Osteocyte (in vitro differentiated cells): ENCODE measurements around the gene SMTN. TPM values are rescaled to one million over a fixed set of nuclear protein-coding genes. Genes with fewer than 3 reads are reported as not detected.

Source experiments
- DNase-seq: peaks from one replicate; pipeline ENCODE4 v3.0.0; 2021; ENCODE audit warnings: mixed read lengths; ENCODE audit not compliant: unreplicated experiment; ENCODE audit errors: extremely low spot score
- H3K27ac Mint-ChIP-seq: one replicate; pipeline ENCODE4 v1.8.0; 2021; ENCODE audit warnings: mild to moderate bottlenecking, mixed read lengths; ENCODE audit not compliant: unreplicated experiment
- H3K27me3 Mint-ChIP-seq: one replicate; pipeline ENCODE4 v1.8.0; 2021; ENCODE audit warnings: mixed read lengths; ENCODE audit not compliant: unreplicated experiment
- H3K36me3 Mint-ChIP-seq: one replicate; pipeline ENCODE4 v1.8.0; 2021; ENCODE audit warnings: mixed read lengths; ENCODE audit not compliant: unreplicated experiment
- H3K4me1 Mint-ChIP-seq: one replicate; pipeline ENCODE4 v1.8.0; 2021; ENCODE audit warnings: mixed read lengths; ENCODE audit not compliant: unreplicated experiment
- H3K4me3 Mint-ChIP-seq: one replicate; pipeline ENCODE4 v1.8.0; 2021; ENCODE audit warnings: mild to moderate bottlenecking, moderate library complexity, mixed read lengths; ENCODE audit not compliant: unreplicated experiment
- H3K9me3 Mint-ChIP-seq: one replicate; pipeline ENCODE4 v1.8.0; 2021; ENCODE audit warnings: mixed read lengths; ENCODE audit not compliant: unreplicated experiment
- CTCF ChIP-seq: fragments of 200-600 bp; sonication (generic); IDR thresholded peaks from 2 replicates; pipeline ENCODE4 v1.5.0; 2021; ENCODE audit warnings: antibody characterized with exemption, mild to moderate bottlenecking, moderate library complexity
- total RNA-seq: library from RNA; stranded (reverse); gene quantifications from 2 replicates; pipeline ENCODE4 v1.2.1, GENCODE V29; 2021

The SMTN gene
- total RNA-seq, 1 donor from 2014 or later = 27.2 TPM

- H3K36me3 Mint-ChIP-seq = no peaks in the 10 kb centered on the region
- no peak for DNase-seq
- H3K9me3 Mint-ChIP-seq = no peaks in the 10 kb centered on the region
- TF ChIP-seq CTCF = no peak
- H3K4me3 Mint-ChIP-seq = no peak overlapping the region
- H3K27me3 Mint-ChIP-seq = peaks cover 7% of the 10 kb centered on the region
- no peak overlapping the region for H3K27ac Mint-ChIP-seq
- peaks cover 9% of the 10 kb centered on the region for H3K4me1 Mint-ChIP-seq
Observed at GRCh38 chr22:31134688-31135087, 53.6 kb downstream of the SMTN start.

- Mint-ChIP-seq H3K36me3 (no peaks in the 10 kb centered on the region), H3K27me3 (peaks cover 10% of the 10 kb centered on the region), H3K9me3 (no peaks in the 10 kb centered on the region), H3K4me1 (peaks cover 17% of the 10 kb centered on the region), H3K27ac (no peak overlapping the region), H3K4me3 (no peak overlapping the region)
- no peak for DNase-seq
- no peak for TF ChIP-seq CTCF
Observed at GRCh38 chr22:31135706-31136105, 54.6 kb downstream of the SMTN start.

- H3K36me3 Mint-ChIP-seq = no peaks in the 10 kb centered on the region
- DNase-seq = no peak
- peaks cover 17% of the 10 kb centered on the region for H3K4me1 Mint-ChIP-seq
- no peaks in the 10 kb centered on the region for H3K9me3 Mint-ChIP-seq
- no peak overlapping the region for H3K4me3 Mint-ChIP-seq
- H3K27me3 Mint-ChIP-seq = peaks cover 10% of the 10 kb centered on the region
- no peak overlapping the region for H3K27ac Mint-ChIP-seq
- TF ChIP-seq CTCF = no peak
Observed at GRCh38 chr22:31136155-31136554, 55.0 kb downstream of the SMTN start.

- H3K4me1 Mint-ChIP-seq = peaks cover 15% of the 10 kb centered on the region
- no peaks in the 10 kb centered on the region for H3K36me3 Mint-ChIP-seq
- H3K9me3 Mint-ChIP-seq = no peaks in the 10 kb centered on the region
- DNase-seq = no peak
- H3K27me3 Mint-ChIP-seq = peaks cover 10% of the 10 kb centered on the region
- no peak for TF ChIP-seq CTCF
- H3K4me3 Mint-ChIP-seq = no peak overlapping the region
- no peak overlapping the region for H3K27ac Mint-ChIP-seq
Observed at GRCh38 chr22:31136711-31137110, 55.6 kb downstream of the SMTN start.

GRCh38 chr22:31137721-31138120, 56.6 kb downstream of the SMTN start:
- no peak for DNase-seq
- H3K4me1 Mint-ChIP-seq = peaks cover 8% of the 10 kb centered on the region
- H3K4me3 Mint-ChIP-seq = no peak overlapping the region
- no peaks in the 10 kb centered on the region for H3K9me3 Mint-ChIP-seq
- peaks cover 12% of the 10 kb centered on the region for H3K27me3 Mint-ChIP-seq
- no peak overlapping the region for H3K27ac Mint-ChIP-seq
- TF ChIP-seq CTCF = no peak
- no peaks in the 10 kb centered on the region for H3K36me3 Mint-ChIP-seq
